Coronary artery (tissue), 2 donors: Measurements from ENCODE around the gene CSGALNACT2.

Experiments used
- DNase-seq: peaks from one replicate; pipeline ENCODE4 v3.0.0-alpha.2; 2017; ENCODE audit warnings: low spot score
- H3K27ac ChIP-seq, 2 donors: fragments of 200-600 bp; sonication (generic); one replicate each; pipeline ENCODE4 v1.5.1; 2016 to 2019
- H3K4me3 ChIP-seq: fragments of 200-600 bp; sonication (generic); 2 replicates; pipeline ENCODE4 v1.5.1; 2016; ENCODE audit warnings: mild to moderate bottlenecking, moderate library complexity
- CTCF ChIP-seq: fragments of 200-600 bp; sonication (generic); IDR thresholded peaks from one replicate; pipeline ENCODE4 v1.5.1; 2019; ENCODE audit warnings: antibody characterized with exemption

Gene CSGALNACT2

GRCh38 chr10:43186150-43186549 lies 47.9 kb downstream of the CSGALNACT2 start:
- H3K4me3 ChIP-seq = no peak overlapping the region
- TF ChIP-seq CTCF = no peak
- H3K27ac ChIP-seq = no peak overlapping the region
- no peak for DNase-seq

GRCh38 chr10:43187213-43187612 lies 49.0 kb downstream of the CSGALNACT2 start:
- DNase-seq = no peak
- no peak for TF ChIP-seq CTCF
- H3K4me3 ChIP-seq = no peak overlapping the region
- H3K27ac ChIP-seq = no peak overlapping the region

- H3K4me3 ChIP-seq = no peak overlapping the region
- no peak overlapping the region for H3K27ac ChIP-seq
- DNase-seq = no peak
- no peak for TF ChIP-seq CTCF
These were observed 50.5 kb downstream of the CSGALNACT2 start for GRCh38 chr10:43188702-43189101.

- no peak for TF ChIP-seq CTCF
- Histone ChIP-seq H3K27ac (no peak overlapping the region), H3K4me3 (no peak overlapping the region)
- no peak for DNase-seq
These were observed 52.0 kb downstream of the CSGALNACT2 start for GRCh38 chr10:43190289-43190688.

GRCh38 chr10:43190775-43191174 lies 52.5 kb downstream of the CSGALNACT2 start:
- DNase-seq = no peak
- H3K4me3 ChIP-seq = no peak overlapping the region
- H3K27ac ChIP-seq = no peak overlapping the region
- no peak for TF ChIP-seq CTCF

GRCh38 chr10:43192884-43193283 lies 54.6 kb downstream of the CSGALNACT2 start:
- DNase-seq = no peak
- Histone ChIP-seq H3K27ac (no peak overlapping the region), H3K4me3 (no peak overlapping the region)
- no peak for TF ChIP-seq CTCF

- Histone ChIP-seq H3K4me3 (no peak overlapping the region), H3K27ac (no peak overlapping the region)
- no peak for TF ChIP-seq CTCF
- DNase-seq = no peak
These were observed 55.3 kb downstream of the CSGALNACT2 start for GRCh38 chr10:43193496-43194080.
